AG04449 (cell line): Measurements from ENCODE around the gene SLC6A3.

Experiments used
- CTCF ChIA-PET: fragments of 350-600 bp; formaldehyde crosslinking; extraction: SDS; loops from one replicate; lab custom pipeline; 2021; ENCODE audit warnings: antibody characterized with exemption; lab: Yijun Ruan, JAX
- POLR2A ChIA-PET: fragments of 400-600, 350-600 bp; formaldehyde crosslinking; extraction: SDS; loops from one replicate; lab custom pipeline; 2020; ENCODE audit warnings: antibody characterized with exemption, inconsistent platforms; lab: Yijun Ruan, JAX
- DNase-seq: peaks from one replicate; pipeline ENCODE4 v3.0.0-alpha.2; 2010; ENCODE audit warnings: low read depth, low spot score
- H3K4me3 ChIP-seq: 2 replicates; pipeline ENCODE4 v1.5.1; 2011; ENCODE audit warnings: low read depth, mild to moderate bottlenecking, control low read depth, low read length
- CTCF ChIP-seq: IDR thresholded peaks from one replicate; pipeline ENCODE4 v1.5.1; 2011; ENCODE audit warnings: mild to moderate bottlenecking, moderate library complexity, low read length, control low read depth, inconsistent platforms; ENCODE audit not compliant: insufficient read depth; ENCODE audit errors: missing control alignments

SLC6A3 gene

DNA sequence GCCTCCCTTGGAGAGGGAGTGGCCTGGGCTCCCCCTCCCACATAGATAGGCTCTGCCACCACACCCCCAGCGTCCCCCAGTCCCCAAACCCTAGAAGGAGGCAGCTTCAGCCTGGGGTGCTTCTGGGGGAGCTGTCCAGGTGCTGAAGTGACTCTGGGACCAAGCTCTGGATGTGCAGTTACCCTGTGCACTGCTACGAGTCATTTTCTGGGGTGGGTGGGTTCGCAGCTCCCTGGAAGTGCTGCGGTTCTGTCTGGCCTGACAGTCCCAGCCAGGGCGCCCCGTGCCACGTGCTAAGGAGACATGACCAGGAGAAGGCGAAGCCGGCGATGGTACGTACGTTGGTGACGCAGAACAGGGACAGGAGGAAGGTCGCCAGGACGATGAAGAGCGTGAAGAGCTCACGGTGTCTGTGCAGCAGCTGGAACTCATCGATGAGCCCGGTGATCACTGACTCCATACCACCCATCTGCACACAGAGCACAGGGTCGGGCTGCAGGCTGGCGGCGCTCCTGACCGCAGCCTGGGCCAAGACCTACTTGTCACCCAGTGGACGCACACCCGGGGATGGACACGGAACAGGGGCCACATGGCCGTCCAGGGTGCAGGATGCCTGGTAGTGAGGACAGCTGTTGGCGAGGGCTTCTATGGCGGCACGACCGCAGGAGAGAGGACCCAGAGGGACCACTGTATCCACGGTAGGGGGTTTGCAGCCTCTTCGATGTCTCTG, 35.7 kb downstream of the SLC6A3 start:
- POLR2A ChIA-PET, result no interaction called here
- H3K4me3 ChIP-seq, result no peak overlapping the region
- no peak for DNase-seq
- TF ChIP-seq CTCF, result no peak
- CTCF ChIA-PET, result no interaction called here

GRCh38 chr5:1406681-1407640, 38.3 kb downstream of the SLC6A3 start:
- POLR2A ChIA-PET, result no interaction called here
- DNase-seq, result no peak
- H3K4me3 ChIP-seq, result no peak overlapping the region
- TF ChIP-seq CTCF, result no peak
- CTCF ChIA-PET, result no interaction called here

DNA sequence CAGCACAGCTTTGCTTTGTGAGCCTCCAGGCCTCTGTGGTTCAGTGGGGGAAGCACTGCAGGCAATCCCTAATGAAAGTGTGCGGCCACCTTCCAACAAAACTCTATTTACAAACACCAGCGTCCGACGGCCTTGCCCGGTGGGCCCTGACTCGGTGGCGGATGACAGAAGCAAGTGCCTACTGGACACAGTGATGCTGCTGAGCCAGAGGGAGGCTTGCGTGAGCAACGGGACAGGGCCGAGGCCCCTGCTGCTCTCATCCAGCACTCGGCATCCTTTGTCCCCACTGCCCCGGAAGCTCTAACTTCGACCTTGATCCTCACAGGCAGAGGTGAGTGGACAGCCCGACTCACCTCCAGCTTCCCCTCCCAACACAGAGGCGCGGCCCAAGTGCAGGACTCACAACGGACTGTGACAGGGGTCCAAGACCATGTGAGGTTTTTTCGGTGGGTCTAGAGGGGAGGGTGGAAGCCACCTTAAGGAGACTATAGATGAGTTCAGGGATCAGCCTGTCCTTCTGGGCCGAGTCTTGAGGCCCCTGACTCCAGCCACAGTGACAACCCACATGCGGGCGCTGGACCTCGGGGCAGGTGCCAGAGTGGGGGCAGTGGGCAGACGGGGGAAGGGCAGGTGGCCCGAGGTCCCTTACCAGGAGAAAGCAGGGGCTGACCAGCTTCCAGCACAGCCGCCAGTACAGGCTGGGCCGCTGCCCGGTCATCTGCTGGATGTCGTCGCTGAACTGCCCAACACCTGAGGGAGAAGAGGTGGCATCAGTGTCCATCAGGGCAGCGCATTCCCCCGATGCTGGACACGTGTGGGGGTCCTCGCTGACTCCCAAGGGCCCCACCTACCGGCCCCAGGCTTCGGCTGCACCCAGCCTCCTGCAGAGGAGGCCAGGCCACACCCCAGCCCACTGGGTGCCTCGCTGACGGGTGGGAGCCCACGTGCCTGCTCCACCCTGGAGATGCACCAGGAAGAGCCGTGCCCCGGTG, 39.4 kb downstream of the SLC6A3 start:
- CTCF ChIA-PET, result no interaction called here

GRCh38 chr5:1405121-1405520, 40.1 kb downstream of the SLC6A3 start:
- ChIA-PET POLR2A (no interaction called here), CTCF (no interaction called here)
- DNase-seq, result no peak
- H3K4me3 ChIP-seq, result no peak overlapping the region
- TF ChIP-seq CTCF, result no peak

More for the DNA sequence above, 39.4 kb downstream of the SLC6A3 start:
- DNase-seq, result no peak
- no peak for TF ChIP-seq CTCF
- POLR2A ChIA-PET, result no interaction called here
- no peak overlapping the region for H3K4me3 ChIP-seq

DNA sequence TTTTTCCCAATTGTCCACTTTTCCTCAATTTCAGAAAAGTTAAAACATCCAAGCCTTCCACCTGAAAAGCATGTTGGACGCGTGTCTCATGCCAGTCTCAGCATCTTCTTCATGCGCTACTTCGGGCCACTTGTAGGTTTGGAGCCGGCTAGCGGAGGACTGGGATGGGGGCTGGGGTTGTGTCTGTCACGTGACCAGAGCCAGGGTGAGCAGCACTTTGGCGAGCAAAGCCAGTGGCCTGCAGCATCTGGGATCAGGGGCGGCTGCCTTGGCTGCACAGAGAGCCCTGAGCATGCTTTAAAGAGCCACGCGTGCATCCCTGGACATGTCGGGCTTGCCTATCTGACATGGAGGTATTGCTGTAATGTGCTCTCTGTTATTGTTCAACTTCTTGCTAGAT, 41.2 kb downstream of the SLC6A3 start:
- no peak overlapping the region for H3K4me3 ChIP-seq
- no peak for TF ChIP-seq CTCF
- POLR2A ChIA-PET, result no interaction called here
- CTCF ChIA-PET, result no interaction called here
- DNase-seq, result no peak
